ENCODE results near the gene WDFY4. TPM values are rescaled to one million over a fixed set of nuclear protein-coding genes. Genes with fewer than 3 reads are reported as not detected.

The WDFY4 gene
- total and polyA plus RNA-seq, 2 experiments from 2014 or later = 0.14 TPM; not detected in 1

GRCh38 chr10:49011756-49012155 is 327.1 kb downstream of the WDFY4 start:
- Mint-ChIP-seq H3K4me1 (peaks cover 5% of the 10 kb centered on the region), H3K4me3 (no peak overlapping the region), H3K9me3 (no peaks in the 10 kb centered on the region), H3K27ac (no peak overlapping the region), H3K27me3 (ENCODE audit: insufficient read depth, low read depth, poor library complexity) (peaks cover 2% of the 10 kb centered on the region), H3K36me3 (ENCODE audit: low read depth) (no peaks in the 10 kb centered on the region)
- Histone ChIP-seq H3F3A (replicated peaks; ENCODE audit: low read depth) (no peaks in the 10 kb centered on the region), H3K79me2 (replicated peaks; ENCODE audit: insufficient read depth) (no peaks in the 10 kb centered on the region), H3K27me3 (ENCODE audit: insufficient read depth) (no peaks in the 10 kb centered on the region), H2AFZ (no peak overlapping the region), H3K4me2 (no peak overlapping the region), H3K36me3 (ENCODE audit: insufficient read depth) (no peaks in the 10 kb centered on the region), H3K27ac (ENCODE audit: low read depth) (no peak overlapping the region), H3K4me3 (no peak overlapping the region), H3K9me2 (ENCODE audit: insufficient read depth) (no peaks in the 10 kb centered on the region), H4K20me1 (replicated peaks; ENCODE audit: insufficient read depth) (no peaks in the 10 kb centered on the region), H3K4me1 (ENCODE audit: insufficient read depth) (no peaks in the 10 kb centered on the region)
- ATAC-seq (no peak), DNase-seq (ENCODE audit: low spot score) (no peak)
- TF ChIP-seq ZNF462 (CRISPR knock-in tag; IDR thresholded peaks at IDR 0.05) (no peak), ZNF114 (CRISPR knock-in tag; IDR thresholded peaks at IDR 0.05) (no peak), STAT1 (IDR thresholded peaks at IDR 0.05; ENCODE audit: unreplicated experiment) (no peak), EZH2phosphoT487 (IDR thresholded peaks at IDR 0.05; ENCODE audit: unreplicated experiment) (no peak), NANOG (IDR thresholded peaks at IDR 0.05; ENCODE audit: borderline replicate concordance) (no peak), POLR2AphosphoS5 (IDR thresholded peaks at IDR 0.05; ENCODE audit: low read depth) (no peak), CTCF (conservative IDR thresholded peaks at IDR 0.05; ENCODE audit: low read depth in 2 of 2) (no peak), EZH2 (IDR thresholded peaks at IDR 0.05; ENCODE audit: low read depth, unreplicated experiment) (no peak), ETS1 (IDR thresholded peaks at IDR 0.05) (no peak), REST (IDR thresholded peaks at IDR 0.05; ENCODE audit: unreplicated experiment) (no peak), ZNF331 (CRISPR knock-in tag; IDR thresholded peaks at IDR 0.05; ENCODE audit: low read depth) (no peak), CREB1 (CRISPR knock-in tag; IDR thresholded peaks at IDR 0.05; ENCODE audit: low read depth) (no peak), JUNB (IDR thresholded peaks at IDR 0.05; ENCODE audit: unreplicated experiment) (no peak)
